ENCODE results near the gene OLIG3.

OLIG3 gene

GRCh38 chr6:137519629-137520176 lies 25.5 kb upstream of the OLIG3 start:
- H3K4me3 ChIP-seq (ENCODE audit: low read depth, low read length): no peak overlapping the region
- H2AFZ ChIP-seq (ENCODE audit: low read length, unreplicated experiment): no peak overlapping the region
- H3K36me3 ChIP-seq (ENCODE audit: insufficient read depth, low read length): no peaks in the 10 kb centered on the region
- H3K4me1 ChIP-seq (ENCODE audit: control insufficient read depth, insufficient read depth, low read length, unreplicated experiment): no peaks in the 10 kb centered on the region
- no peak overlapping the region for H3K27ac ChIP-seq (ENCODE audit: low read depth, low read length)
- H3K79me2 ChIP-seq (ENCODE audit: control insufficient read depth, insufficient read depth, low read length, unreplicated experiment): no peaks in the 10 kb centered on the region
- H3K27me3 ChIP-seq (ENCODE audit: insufficient read depth, low read length): peaks cover 91% of the 10 kb centered on the region

DNA sequence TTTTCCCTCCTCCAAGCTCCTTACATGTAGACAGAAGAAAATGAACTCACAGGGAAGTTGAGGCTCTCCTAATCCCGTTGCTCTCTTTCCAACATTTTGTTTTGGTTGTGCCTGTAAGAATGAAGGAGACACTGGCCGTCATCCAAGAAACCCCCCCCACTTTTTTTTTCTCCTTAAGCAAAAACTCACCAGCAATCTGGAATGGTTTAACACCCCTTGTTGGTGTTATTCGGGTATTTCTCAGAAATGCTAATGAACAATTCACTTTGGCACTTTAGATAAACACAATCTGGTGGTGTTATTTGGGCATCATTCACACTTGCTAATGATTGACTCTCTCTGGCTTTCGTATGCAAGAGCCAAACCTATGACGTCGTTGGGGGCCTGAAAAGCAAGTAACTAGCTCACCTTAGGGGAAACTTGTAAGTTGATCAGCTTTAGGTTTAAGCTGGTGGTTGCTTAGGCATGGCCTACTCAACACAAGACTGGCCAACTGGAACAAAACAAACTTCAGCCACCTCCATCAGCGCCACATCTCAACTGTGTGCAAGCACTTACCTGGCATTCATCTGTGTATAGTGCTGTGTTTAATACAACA lies 24.3 kb upstream of the OLIG3 start:
- H3K79me2 ChIP-seq (ENCODE audit: control insufficient read depth, insufficient read depth, low read length, unreplicated experiment): no peaks in the 10 kb centered on the region
- no peak overlapping the region for H3K27ac ChIP-seq (ENCODE audit: low read depth, low read length)
- peaks cover 98% of the 10 kb centered on the region for H3K27me3 ChIP-seq (ENCODE audit: insufficient read depth, low read length)
- no peak overlapping the region for H2AFZ ChIP-seq (ENCODE audit: low read length, unreplicated experiment)
- H3K36me3 ChIP-seq (ENCODE audit: insufficient read depth, low read length): no peaks in the 10 kb centered on the region
- H3K4me3 ChIP-seq (ENCODE audit: low read depth, low read length): no peak overlapping the region
- H3K4me1 ChIP-seq (ENCODE audit: control insufficient read depth, insufficient read depth, low read length, unreplicated experiment): no peaks in the 10 kb centered on the region

- Histone ChIP-seq H3K27me3 (ENCODE audit: insufficient read depth, low read length) (peaks cover 97% of the 10 kb centered on the region), H2AFZ (ENCODE audit: low read length, unreplicated experiment) (no peak overlapping the region), H3K4me3 (ENCODE audit: low read depth, low read length) (no peak overlapping the region)
Observed at GRCh38 chr6:137514418-137514817, 20.2 kb upstream of the OLIG3 start.

GRCh38 chr6:137512757-137513605 lies 18.8 kb upstream of the OLIG3 start:
- Histone ChIP-seq H3K27ac (ENCODE audit: low read depth, low read length) (no peak overlapping the region), H2AFZ (ENCODE audit: low read length, unreplicated experiment) (no peak overlapping the region), H3K79me2 (ENCODE audit: control insufficient read depth, insufficient read depth, low read length, unreplicated experiment) (no peaks in the 10 kb centered on the region), H3K27me3 (ENCODE audit: insufficient read depth, low read length) (peaks cover 97% of the 10 kb centered on the region), H3K4me1 (ENCODE audit: control insufficient read depth, insufficient read depth, low read length, unreplicated experiment) (no peaks in the 10 kb centered on the region), H3K4me3 (ENCODE audit: low read depth, low read length) (no peak overlapping the region), H3K36me3 (ENCODE audit: insufficient read depth, low read length) (no peaks in the 10 kb centered on the region)

More at GRCh38 chr6:137514418-137514817, 20.2 kb upstream of the OLIG3 start:
- no peaks in the 10 kb centered on the region for H3K36me3 ChIP-seq (ENCODE audit: insufficient read depth, low read length)
- H3K4me1 ChIP-seq (ENCODE audit: control insufficient read depth, insufficient read depth, low read length, unreplicated experiment): no peaks in the 10 kb centered on the region
- no peak overlapping the region for H3K27ac ChIP-seq (ENCODE audit: low read depth, low read length)
- no peaks in the 10 kb centered on the region for H3K79me2 ChIP-seq (ENCODE audit: control insufficient read depth, insufficient read depth, low read length, unreplicated experiment)

DNA sequence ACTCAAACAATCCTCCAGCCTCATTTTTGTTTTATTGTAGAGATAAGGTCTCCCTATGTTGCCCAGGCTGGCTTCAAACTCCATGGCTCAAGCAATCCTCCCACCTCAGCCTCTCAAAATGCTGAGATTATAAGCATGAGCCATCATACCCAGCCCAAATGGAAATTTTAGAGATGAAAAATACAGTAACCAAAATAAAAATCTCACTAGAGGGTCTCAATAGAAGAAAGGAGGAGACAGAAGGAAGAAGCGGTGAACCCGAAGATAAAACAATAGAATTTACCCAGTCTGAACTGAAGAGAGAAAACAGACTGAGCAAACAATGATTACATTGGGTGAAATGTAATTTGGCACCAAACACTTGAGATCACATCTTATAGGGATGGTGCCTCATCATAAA lies 16.7 kb upstream of the OLIG3 start:
- H3K4me1 ChIP-seq (ENCODE audit: control insufficient read depth, insufficient read depth, low read length, unreplicated experiment): no peaks in the 10 kb centered on the region
- peaks cover 95% of the 10 kb centered on the region for H3K27me3 ChIP-seq (ENCODE audit: insufficient read depth, low read length)
- H2AFZ ChIP-seq (ENCODE audit: low read length, unreplicated experiment): no peak overlapping the region
- H3K27ac ChIP-seq (ENCODE audit: low read depth, low read length): no peak overlapping the region
- H3K4me3 ChIP-seq (ENCODE audit: low read depth, low read length): no peak overlapping the region
- H3K36me3 ChIP-seq (ENCODE audit: insufficient read depth, low read length): no peaks in the 10 kb centered on the region
- H3K79me2 ChIP-seq (ENCODE audit: control insufficient read depth, insufficient read depth, low read length, unreplicated experiment): no peaks in the 10 kb centered on the region

GRCh38 chr6:137498481-137499190 lies 4.4 kb upstream of the OLIG3 start:
- H3K4me1 ChIP-seq (ENCODE audit: control insufficient read depth, insufficient read depth, low read length, unreplicated experiment): no peaks in the 10 kb centered on the region
- no peaks in the 10 kb centered on the region for H3K36me3 ChIP-seq (ENCODE audit: insufficient read depth, low read length)
- peaks cover 96% of the 10 kb centered on the region for H3K27me3 ChIP-seq (ENCODE audit: insufficient read depth, low read length)
- no peak overlapping the region for H2AFZ ChIP-seq (ENCODE audit: low read length, unreplicated experiment)
- no peaks in the 10 kb centered on the region for H3K79me2 ChIP-seq (ENCODE audit: control insufficient read depth, insufficient read depth, low read length, unreplicated experiment)
- no peak overlapping the region for H3K27ac ChIP-seq (ENCODE audit: low read depth, low read length)
- no peak overlapping the region for H3K4me3 ChIP-seq (ENCODE audit: low read depth, low read length)

GRCh38 chr6:137497721-137498463 lies 3.7 kb upstream of the OLIG3 start:
- no peak overlapping the region for H3K27ac ChIP-seq (ENCODE audit: low read depth, low read length)
- no peaks in the 10 kb centered on the region for H3K79me2 ChIP-seq (ENCODE audit: control insufficient read depth, insufficient read depth, low read length, unreplicated experiment)
- no peak overlapping the region for H3K4me3 ChIP-seq (ENCODE audit: low read depth, low read length)
- H2AFZ ChIP-seq (ENCODE audit: low read length, unreplicated experiment): no peak overlapping the region
- H3K36me3 ChIP-seq (ENCODE audit: insufficient read depth, low read length): no peaks in the 10 kb centered on the region
- peaks cover 96% of the 10 kb centered on the region for H3K27me3 ChIP-seq (ENCODE audit: insufficient read depth, low read length)
- no peaks in the 10 kb centered on the region for H3K4me1 ChIP-seq (ENCODE audit: control insufficient read depth, insufficient read depth, low read length, unreplicated experiment)

GRCh38 chr6:137496909-137497720 lies 2.9 kb upstream of the OLIG3 start:
- Histone ChIP-seq H3K36me3 (ENCODE audit: insufficient read depth, low read length) (no peaks in the 10 kb centered on the region), H3K79me2 (ENCODE audit: control insufficient read depth, insufficient read depth, low read length, unreplicated experiment) (no peaks in the 10 kb centered on the region), H3K27me3 (ENCODE audit: insufficient read depth, low read length) (peaks cover 97% of the 10 kb centered on the region), H3K27ac (ENCODE audit: low read depth, low read length) (no peak overlapping the region), H3K4me3 (ENCODE audit: low read depth, low read length) (no peak overlapping the region), H2AFZ (ENCODE audit: low read length, unreplicated experiment) (no peak overlapping the region), H3K4me1 (ENCODE audit: control insufficient read depth, insufficient read depth, low read length, unreplicated experiment) (no peaks in the 10 kb centered on the region)

GRCh38 chr6:137496368-137496767 lies 2.2 kb upstream of the OLIG3 start:
- Histone ChIP-seq H3K4me1 (ENCODE audit: control insufficient read depth, insufficient read depth, low read length, unreplicated experiment) (no peaks in the 10 kb centered on the region), H2AFZ (ENCODE audit: low read length, unreplicated experiment) (no peak overlapping the region), H3K79me2 (ENCODE audit: control insufficient read depth, insufficient read depth, low read length, unreplicated experiment) (no peaks in the 10 kb centered on the region), H3K27ac (ENCODE audit: low read depth, low read length) (no peak overlapping the region), H3K36me3 (ENCODE audit: insufficient read depth, low read length) (no peaks in the 10 kb centered on the region), H3K4me3 (ENCODE audit: low read depth, low read length) (no peak overlapping the region), H3K27me3 (ENCODE audit: insufficient read depth, low read length) (peaks cover 97% of the 10 kb centered on the region)
